Heart left ventricle (tissue), 13 donors: ENCODE data around the gene CYP26A1.

Source experiments
- CTCF ChIP-seq, 12 donors: fragments of 200-600 bp; sonication (generic) in 4 of 12; IDR thresholded peaks; one replicate each; pipeline versions ENCODE4 v1.5.0 to v1.8.0; 2018 to 2022; ENCODE audit warnings: antibody characterized with exemption in 12 of 12, mild to moderate bottlenecking in 5 of 12
- POLR2A ChIP-seq, 2 donors: fragments of 450-650 bp; IDR thresholded peaks; one replicate each; pipeline ENCODE4 v1.6.1; 2017; ENCODE audit warnings: antibody characterized with exemption in 2 of 2, mild to moderate bottlenecking in 2 of 2, moderate library complexity in 2 of 2
- donor health status: ischemic (EF 13 %, LVEDD 7.1; RV severe dilation, severe dysfunction).
- donor health status: DM: no; HTN: yes; CAD: no.
- donor health status: DM: no; HTN: no; CAD: no.
- donor health status: ischemic (EF 25% LVEDD 6.9; RV normal size, moderate dysfunction).
- donor health status: ischemic (EF 25% LVEDD 5.7; RV mildly dilated, moderate dysfunction).
- donor health status: ischemic (EF 35%, LVEDD 5.7; RV mildly dilated, moderate dysfunction).
- donor health status: nonischemic (EF 11% LVEDD 7.7; RV severe dilation, severe dysfunction).
- donor health status: DM: yes; HTN: yes; CAD: no.
- donor health status: PGD.
- donor health status: ischemic (EF 29% LVEDD 5.4; RV normal size, mild dysfunction).
- donor health status: nonischemic (EF 23%, LVEDD 6.1; RV moderate dilation, normal function).

GRCh38 chr10:93074597-93075368, 1.1 kb downstream of the CYP26A1 start:
- TF ChIP-seq CTCF (IDR thresholded peaks at IDR 0.05) (no peak), POLR2A (IDR thresholded peaks at IDR 0.05) (no peak)
